GM10847 (cell line): ENCODE measurements around the gene AASDHPPT.

Experiments used
- POLR2A ChIP-seq: IDR thresholded peaks from 2 replicates; pipeline ENCODE4 v1.6.1; 2011; ENCODE audit not compliant: insufficient read length; ENCODE audit errors: extremely low read depth

AASDHPPT gene, protein sequence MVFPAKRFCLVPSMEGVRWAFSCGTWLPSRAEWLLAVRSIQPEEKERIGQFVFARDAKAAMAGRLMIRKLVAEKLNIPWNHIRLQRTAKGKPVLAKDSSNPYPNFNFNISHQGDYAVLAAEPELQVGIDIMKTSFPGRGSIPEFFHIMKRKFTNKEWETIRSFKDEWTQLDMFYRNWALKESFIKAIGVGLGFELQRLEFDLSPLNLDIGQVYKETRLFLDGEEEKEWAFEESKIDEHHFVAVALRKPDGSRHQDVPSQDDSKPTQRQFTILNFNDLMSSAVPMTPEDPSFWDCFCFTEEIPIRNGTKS

DNA sequence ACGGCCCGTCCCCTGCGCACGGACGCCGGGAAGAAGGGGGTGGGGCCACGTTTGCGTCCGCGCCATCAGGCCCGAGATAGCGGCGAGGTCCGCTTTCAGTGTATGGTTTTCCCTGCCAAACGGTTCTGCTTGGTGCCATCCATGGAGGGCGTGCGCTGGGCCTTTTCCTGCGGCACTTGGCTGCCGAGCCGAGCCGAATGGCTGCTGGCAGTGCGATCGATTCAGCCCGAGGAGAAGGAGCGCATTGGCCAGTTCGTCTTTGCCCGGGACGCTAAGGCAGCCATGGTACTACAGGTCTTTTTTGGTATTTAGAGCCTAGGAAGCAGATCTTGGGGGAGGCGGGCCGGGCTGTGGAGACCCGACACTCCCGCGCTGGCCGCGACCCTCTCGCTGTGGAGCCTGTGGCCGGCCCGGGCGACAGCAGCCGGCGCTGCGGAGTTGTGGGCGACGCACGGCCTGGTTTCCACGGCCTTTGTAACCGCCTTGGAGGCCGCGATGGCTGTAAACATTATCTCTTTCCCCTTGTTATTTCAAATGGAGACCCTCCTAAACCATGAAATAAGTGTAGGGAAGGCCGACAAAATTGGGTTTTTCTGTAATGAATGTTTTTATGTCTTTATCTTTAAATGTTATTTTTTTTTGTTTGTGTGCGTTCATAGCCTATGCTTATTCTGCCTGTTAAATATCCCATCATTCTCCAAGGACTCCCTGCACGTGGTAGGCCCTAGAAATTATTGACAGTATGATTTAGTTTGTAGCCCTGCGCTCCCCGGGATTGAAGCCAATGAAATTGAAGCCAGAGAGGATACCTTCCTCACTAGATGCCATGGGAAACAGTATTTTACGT is at the start of gene AASDHPPT:
Gene AASDHPPT, plus strand, starts transcription at position 54 of the 847 bp plus-strand sequence. Its CDS starts 49 bp downstream, at position 103.
- peak; percentile 63 for TF ChIP-seq POLR2A

DNA sequence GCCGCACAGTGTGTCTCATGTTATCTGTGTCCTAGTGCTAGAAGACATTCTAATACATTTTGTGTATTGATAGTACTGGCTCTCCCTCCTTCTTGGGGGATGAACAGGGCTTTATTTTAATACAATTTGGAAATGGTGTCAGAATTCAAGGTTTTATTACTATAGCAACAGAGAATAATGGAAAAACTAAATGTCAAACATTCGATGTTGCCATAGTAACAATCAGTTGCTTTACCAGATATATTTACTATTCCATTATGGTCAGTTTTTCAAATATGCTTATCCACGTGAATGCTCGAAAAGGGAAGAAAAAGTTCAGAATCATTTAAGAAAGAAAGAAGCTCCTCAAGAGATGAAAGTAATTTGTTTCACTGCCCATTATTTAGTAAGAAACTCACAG is 46.9 kb upstream of the AASDHPPT start:
- TF ChIP-seq POLR2A, result no peak

DNA sequence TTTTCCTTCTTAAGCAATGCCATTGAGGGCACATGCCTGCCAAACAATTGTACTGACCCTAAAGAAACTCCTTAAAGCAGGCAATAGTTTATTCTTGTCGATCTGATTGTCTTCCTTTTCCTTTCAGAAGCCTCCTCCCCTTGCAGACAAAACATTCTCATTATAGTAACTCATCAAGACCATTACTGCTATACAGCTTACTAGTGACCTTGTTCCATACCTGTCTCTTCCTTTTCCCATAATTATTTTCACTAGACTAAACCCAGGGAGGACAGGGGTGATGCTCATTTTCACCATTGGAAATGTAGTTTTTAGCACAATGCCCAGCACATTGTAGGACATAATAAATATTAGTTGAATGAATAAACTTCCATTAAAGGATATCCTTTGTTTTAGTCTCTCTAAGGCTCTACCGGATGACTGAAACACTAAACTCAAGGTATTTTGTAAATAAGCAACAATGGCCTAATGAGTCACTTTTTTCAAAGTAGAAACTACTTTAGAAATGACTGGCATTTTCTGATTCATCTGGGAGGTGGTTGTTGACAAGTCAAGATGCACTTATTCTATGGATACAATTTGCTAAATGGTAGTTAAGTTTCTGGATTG is 46.2 kb upstream of the AASDHPPT start:
- no peak for TF ChIP-seq POLR2A

DNA sequence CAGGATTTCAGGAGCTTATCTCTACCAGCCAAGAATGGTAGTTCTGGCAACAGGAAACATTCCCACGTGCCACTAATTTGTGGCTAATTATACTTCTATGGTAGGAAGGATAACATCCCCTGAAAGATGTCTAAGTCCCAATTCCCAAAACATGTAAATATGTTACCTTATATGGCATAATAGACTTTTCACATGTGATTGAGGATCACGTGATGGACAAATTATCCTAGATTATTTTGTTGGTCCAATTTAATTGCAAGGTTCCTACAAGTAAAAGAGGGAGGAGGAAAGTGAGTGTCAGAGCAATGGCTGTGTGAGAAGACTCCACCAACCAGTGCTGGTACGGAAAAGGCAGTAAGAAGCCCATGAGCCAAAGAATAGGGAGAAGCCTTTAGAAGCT is 45.5 kb upstream of the AASDHPPT start:
- TF ChIP-seq POLR2A, result no peak

DNA sequence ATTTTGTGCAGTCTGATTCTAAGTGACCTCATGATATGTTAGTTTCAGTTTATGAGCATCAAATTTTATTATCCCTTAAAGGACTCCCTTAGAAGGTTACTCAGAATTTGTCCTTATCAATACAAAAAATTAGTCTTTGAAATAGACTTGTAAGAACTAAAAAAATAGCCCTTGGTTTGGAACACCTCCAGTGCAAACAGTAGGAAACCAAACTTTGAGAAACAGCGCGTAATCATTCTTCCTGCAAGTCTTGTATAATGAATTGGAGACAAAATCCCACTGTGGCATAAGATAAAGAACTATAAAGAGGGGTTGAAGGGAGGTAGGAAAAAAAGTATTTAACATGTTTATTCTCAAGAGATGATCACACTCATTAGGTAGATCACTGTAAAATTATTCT is 44.6 kb upstream of the AASDHPPT start:
- TF ChIP-seq POLR2A, result no peak

DNA sequence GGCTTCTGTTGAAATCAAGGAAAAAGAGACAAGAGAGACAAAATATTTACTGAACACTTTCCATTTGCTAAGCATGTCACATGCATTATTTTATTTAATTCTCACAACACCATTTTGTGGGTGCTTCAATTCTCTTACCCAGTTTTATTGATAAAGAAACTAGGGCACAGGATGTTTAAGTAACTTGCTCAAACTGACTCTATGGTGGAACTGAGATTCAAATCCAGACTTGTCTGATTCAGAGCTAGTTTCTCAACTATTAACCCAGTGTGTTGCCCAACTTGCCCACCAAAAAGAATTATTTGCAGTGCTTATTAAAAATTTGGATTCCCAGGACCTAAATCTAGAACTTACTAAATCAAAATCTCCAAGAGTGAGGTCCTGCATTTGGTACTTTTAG is 33.9 kb upstream of the AASDHPPT start:
- no peak for TF ChIP-seq POLR2A

DNA sequence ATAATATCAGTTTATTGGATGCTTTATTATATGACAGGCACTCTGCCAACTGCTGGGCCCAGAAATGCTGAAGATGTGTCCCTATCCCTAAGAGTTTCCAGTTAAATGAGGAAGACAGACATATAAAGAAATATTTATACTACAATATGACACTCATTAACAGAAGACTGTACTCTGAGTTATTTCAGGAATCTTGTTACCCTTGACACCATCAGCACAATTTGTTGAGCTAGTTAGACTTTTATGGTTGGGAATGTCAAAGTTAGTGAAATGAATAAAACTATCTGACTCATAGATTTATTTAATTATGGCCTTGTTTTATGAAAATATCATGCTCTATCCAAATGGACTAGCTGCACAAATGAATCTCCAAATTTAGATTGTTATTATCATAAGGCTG is 29.8 kb upstream of the AASDHPPT start:
- TF ChIP-seq POLR2A, result no peak

DNA sequence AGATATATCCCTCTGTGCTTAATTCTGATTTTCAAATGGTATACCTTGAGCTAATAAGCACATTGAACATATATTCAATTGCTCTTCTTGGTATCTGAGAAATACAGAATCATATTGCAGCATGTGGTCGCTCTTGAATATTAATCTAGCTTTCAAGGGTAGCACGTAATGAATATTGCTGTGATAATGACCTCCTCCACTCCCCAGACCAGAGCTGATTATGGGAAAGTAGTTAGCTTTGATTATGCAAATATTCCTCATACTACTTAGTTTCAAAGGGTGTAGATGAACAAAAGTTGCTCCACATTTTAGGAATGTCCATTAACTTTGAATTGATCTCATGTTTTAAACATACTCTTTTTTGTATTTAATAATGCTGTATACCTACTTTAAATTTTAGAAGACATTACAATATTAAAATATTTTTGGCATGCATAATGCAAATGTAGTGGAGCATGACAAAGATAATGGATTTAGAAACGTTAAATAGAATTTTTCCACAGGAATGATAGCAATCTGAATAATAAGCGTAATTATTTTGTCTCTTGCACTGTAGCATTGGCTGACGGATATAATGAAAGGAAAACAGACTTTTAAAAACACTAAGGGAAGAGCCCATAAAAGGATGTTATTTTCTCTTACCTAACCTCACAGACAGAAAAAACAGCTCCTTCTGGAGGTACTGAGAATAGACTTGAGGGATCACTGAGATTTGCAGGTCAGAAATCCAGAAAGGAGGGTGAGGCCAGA is 27.6 kb upstream of the AASDHPPT start:
- TF ChIP-seq POLR2A, result no peak

DNA sequence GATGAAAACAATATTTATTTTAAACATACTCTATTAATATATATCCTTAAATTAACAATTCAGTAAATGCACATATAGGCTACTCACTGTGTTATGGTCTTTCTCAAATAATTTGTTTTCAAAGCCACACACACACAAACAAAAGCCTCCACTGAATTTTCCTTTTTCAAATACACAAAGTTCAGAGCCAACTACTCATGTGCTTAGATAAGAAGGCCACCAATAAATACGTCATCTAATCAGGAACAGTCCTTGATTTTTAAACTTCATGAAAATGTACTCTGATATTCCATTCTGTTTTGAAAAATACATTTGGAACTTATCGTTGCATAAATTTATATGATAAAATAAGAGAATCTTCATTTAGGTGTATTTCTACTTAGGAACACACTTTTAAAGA is 26.4 kb upstream of the AASDHPPT start:
- no peak for TF ChIP-seq POLR2A

DNA sequence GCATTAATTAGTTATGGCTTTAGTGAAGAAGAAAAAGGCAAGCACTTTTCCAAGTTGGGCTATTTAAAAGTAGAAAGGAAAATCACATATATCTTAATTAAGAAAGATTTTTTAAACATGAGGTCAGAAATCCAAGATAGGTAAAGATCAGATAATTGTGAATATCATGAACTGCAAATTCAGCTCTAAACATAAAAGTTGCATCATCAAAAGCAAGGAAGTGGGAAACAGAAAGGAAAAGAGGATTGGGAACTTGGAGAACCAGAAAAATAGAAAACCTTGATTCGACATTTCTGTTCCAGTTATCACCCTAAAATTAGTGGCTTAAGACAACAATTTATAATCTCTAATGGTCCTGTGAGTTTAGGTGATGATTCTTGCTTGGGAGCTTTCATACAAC is 17.8 kb upstream of the AASDHPPT start:
- no peak for TF ChIP-seq POLR2A

DNA sequence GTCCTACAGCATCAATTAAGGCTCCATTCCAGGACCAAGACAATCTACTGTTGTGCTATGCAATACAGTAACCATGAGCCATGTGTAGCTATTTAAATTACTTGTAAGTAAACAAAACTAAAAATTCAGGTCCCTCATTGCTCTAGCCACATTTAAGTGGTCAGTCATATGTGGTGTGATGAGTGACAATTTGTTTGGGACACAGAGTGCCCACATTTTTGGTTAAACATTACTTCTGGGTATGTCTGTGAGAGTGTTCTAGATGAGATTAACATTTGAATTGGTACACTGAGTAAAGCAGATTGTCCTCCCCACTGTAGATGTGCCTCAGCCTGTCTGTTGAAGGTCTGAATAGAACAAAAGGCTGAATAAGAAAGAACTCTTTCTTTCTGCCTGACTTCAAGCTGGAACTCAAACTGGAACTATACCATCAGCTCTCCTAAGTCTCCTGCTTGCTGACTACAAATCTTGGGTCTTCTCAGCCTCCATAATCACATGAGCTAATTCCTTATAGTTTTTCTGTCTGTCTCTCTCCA is 16.1 kb upstream of the AASDHPPT start:
- TF ChIP-seq POLR2A, result no peak

DNA sequence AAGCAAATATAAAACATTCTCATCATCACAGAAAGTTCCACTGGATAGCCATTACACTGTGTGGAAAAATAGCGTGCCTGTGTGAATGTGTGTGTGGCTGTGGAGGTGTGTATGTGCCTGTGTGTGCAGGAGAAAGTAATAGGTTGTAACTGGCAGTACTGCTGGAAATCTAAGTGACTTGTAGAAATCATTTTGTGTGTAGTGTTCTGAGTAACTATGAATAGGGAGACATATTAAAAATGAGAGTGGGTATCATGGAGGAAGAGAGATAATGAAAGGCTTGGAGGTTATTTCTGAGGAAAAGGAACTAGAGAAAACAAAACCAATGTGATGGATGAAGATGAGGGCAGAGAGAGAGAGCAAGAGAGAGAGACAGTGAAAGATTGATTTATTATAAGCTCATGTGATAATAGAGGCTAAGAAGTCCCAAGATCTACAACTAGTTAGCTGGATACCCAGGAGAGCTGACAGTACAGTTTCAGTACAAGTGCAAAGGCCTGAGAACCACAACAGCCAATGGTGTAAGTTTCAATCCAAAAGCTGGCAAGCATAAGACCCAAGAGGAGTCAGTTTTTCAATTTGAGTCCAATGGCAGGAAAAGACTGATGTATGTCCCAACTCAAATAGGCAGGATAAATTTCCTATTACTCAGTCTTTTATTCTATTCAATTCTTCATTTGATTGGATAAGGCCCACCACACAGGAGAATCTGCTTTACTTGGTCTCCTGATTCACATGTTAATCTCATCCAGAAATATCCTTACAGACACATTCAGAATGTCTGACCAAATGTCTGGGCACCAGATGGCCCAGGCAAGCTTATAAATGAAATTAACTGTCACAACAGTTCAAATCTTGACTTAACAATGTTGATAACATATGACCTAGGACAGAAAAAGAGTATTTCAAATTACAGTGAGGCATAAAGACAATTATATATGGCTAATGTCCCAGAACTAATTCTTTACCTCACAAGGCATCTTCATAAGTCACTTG is 15.2 kb upstream of the AASDHPPT start:
- TF ChIP-seq POLR2A, result no peak

DNA sequence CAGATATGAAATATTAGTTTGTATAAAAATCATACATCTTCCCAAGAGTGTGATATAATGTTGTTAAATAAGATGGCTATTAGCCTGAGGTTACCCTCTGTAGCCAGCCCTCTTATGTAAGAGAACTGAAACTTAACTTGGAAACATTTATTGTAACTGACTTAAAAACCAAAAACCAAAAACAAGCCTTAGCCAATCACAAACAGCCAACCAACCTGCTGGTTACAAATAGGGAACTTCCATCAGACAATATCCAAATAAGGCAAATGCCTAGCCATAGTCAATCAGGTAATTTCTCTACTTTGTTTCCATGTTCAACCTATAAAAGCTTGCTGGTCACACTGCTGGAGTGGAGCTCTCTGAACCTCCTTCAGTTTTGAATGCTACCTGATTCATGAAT is 14.5 kb upstream of the AASDHPPT start:
- TF ChIP-seq POLR2A, result no peak

DNA sequence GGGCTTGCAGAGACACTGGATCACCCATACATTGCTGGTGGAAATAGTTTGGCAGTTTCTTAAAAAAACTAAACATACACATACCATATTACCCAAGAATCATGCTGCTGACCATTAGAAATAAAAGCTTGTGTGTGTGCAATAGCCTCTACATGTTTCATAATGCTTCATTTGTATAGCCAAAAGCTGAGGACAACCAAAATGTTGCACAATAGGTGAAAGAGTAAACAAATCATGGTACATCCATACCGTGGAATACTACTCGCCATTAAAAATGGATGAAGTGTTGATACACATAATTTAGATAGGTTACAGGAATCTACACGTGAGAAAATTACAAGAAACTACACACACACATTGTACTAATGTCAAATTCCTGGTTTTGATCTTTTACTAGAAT is 6.9 kb upstream of the AASDHPPT start:
- TF ChIP-seq POLR2A, result no peak
